Measurements from ENCODE around the gene NOVA2.

GRCh38 chr19:45890877-45891276 is 82.8 kb downstream of the NOVA2 start:
- TF ChIP-seq, protein P1, sequence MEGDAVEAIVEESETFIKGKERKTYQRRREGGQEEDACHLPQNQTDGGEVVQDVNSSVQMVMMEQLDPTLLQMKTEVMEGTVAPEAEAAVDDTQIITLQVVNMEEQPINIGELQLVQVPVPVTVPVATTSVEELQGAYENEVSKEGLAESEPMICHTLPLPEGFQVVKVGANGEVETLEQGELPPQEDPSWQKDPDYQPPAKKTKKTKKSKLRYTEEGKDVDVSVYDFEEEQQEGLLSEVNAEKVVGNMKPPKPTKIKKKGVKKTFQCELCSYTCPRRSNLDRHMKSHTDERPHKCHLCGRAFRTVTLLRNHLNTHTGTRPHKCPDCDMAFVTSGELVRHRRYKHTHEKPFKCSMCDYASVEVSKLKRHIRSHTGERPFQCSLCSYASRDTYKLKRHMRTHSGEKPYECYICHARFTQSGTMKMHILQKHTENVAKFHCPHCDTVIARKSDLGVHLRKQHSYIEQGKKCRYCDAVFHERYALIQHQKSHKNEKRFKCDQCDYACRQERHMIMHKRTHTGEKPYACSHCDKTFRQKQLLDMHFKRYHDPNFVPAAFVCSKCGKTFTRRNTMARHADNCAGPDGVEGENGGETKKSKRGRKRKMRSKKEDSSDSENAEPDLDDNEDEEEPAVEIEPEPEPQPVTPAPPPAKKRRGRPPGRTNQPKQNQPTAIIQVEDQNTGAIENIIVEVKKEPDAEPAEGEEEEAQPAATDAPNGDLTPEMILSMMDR (conservative IDR thresholded peaks at IDR 0.05), result no peak
- TF ChIP-seq EZH2 (IDR thresholded peaks at IDR 0.05; ENCODE audit: low read depth), result no peak
